SK-N-SH (cell line): Measurements from ENCODE around the gene BID. TPM values are rescaled to one million over a fixed set of nuclear protein-coding genes. Genes with fewer than 3 reads are reported as not detected.

Experiments used
- CTCF ChIA-PET: fragments of 300-600, 350-600 bp; formaldehyde crosslinking; extraction: SDS; loops from one replicate; lab custom pipeline; 2021; lab: Yijun Ruan, JAX
- POLR2A ChIA-PET: fragments of 350-600 bp; sonication (Branson Sonifier 250); formaldehyde crosslinking; extraction: SDS; loops from one replicate; lab custom pipeline; 2020; ENCODE audit warnings: antibody characterized with exemption, inconsistent platforms; lab: Yijun Ruan, JAX
- DNase-seq: peaks from one replicate; pipeline ENCODE4 v3.0.0; 2012
- H2AFZ ChIP-seq: fragments of 200-600 bp; sonication (generic); 2 replicates; pipeline ENCODE4 v1.8.1; 2016; ENCODE audit warnings: antibody characterized with exemption, mild to moderate bottlenecking, low read depth
- H3F3A ChIP-seq: fragments of 200-600 bp; sonication (generic); replicated peaks from 2 replicates; pipeline ENCODE3; 2016; ENCODE audit warnings: antibody characterized with exemption, mild to moderate bottlenecking; ENCODE audit not compliant: insufficient read depth
- H3K27ac ChIP-seq, 2 experiments: fragments of 200-500 bp in 1 of 2; fragments of 200-600 bp in 1 of 2; sonication (Bioruptor generic) in 1 of 2; sonication (generic), shearing (Covaris generic) in 1 of 2; 2 replicates each; pipeline versions ENCODE4 v1.5.1 to v1.6.1; 2014 to 2016; ENCODE audit warnings: low read depth in 2 of 2, inconsistent platforms in 1 of 2, low read length in 1 of 2, mild to moderate bottlenecking in 1 of 2, mixed read lengths in 1 of 2
- H3K27me3 ChIP-seq: fragments of 200-600 bp; sonication (generic), shearing (Covaris generic); 2 replicates; pipeline ENCODE4 v1.6.1; 2016; ENCODE audit warnings: mixed run types; ENCODE audit not compliant: insufficient read depth
- H3K36me3 ChIP-seq, 2 experiments: fragments of 200-500 bp in 1 of 2; fragments of 200-600 bp in 1 of 2; sonication (Bioruptor generic) in 1 of 2; sonication (generic) in 1 of 2; replicated peaks in 1 of 2; 2 replicates each; pipeline versions ENCODE3 to v1.5.1; 2014 to 2016; ENCODE audit warnings: low read length in 1 of 2, mild to moderate bottlenecking in 1 of 2; ENCODE audit not compliant: insufficient read depth in 2 of 2, control insufficient read depth in 1 of 2
- H3K4me1 ChIP-seq, 2 experiments: fragments of 200-500 bp in 1 of 2; fragments of 200-600 bp in 1 of 2; sonication (Bioruptor generic) in 1 of 2; sonication (generic), shearing (Covaris generic) in 1 of 2; 2 replicates each; pipeline versions ENCODE4 v1.5.1 to v1.6.1; 2014 to 2016; ENCODE audit warnings: low read depth in 1 of 2, low read length in 1 of 2, mixed run types in 1 of 2; ENCODE audit not compliant: insufficient read depth in 2 of 2, control insufficient read depth in 1 of 2
- H3K4me2 ChIP-seq: fragments of 200-600 bp; sonication (generic), shearing (Covaris generic); 2 replicates; pipeline ENCODE4 v1.6.1; 2017; ENCODE audit warnings: mixed run types
- H3K4me3 ChIP-seq, 2 experiments: fragments of 200-500 bp in 1 of 2; fragments of 200-600 bp in 1 of 2; sonication (Bioruptor generic) in 1 of 2; sonication (generic), shearing (Covaris generic) in 1 of 2; 2 replicates each; pipeline versions ENCODE4 v1.5.1 to v1.8.1; 2014 to 2016; ENCODE audit warnings: low read depth in 2 of 2, inconsistent platforms in 1 of 2, low read length in 1 of 2, mild to moderate bottlenecking in 1 of 2, mixed read lengths in 1 of 2, moderate library complexity in 1 of 2
- H3K79me2 ChIP-seq: fragments of 200-600 bp; sonication (generic); 2 replicates; pipeline ENCODE4 v1.8.1; 2017; ENCODE audit warnings: mild to moderate bottlenecking; ENCODE audit not compliant: insufficient read depth
- H3K9ac ChIP-seq: fragments of 200-600 bp; sonication (generic); 2 replicates; pipeline ENCODE4 v1.6.1; 2017; ENCODE audit warnings: mixed run types
- H3K9me2 ChIP-seq: fragments of 200-600 bp; sonication (generic); 2 replicates; pipeline ENCODE4 v1.6.1; 2017; ENCODE audit warnings: mixed run types
- H3K9me3 ChIP-seq: fragments of 200-600 bp; sonication (generic); 2 replicates; pipeline ENCODE4 v1.6.1; 2017; ENCODE audit warnings: mixed run types, mild to moderate bottlenecking, moderate library complexity
- H4K20me1 ChIP-seq: fragments of 200-600 bp; sonication (generic); 2 replicates; pipeline ENCODE4 v1.6.1; 2017; ENCODE audit warnings: mild to moderate bottlenecking, mixed run types; ENCODE audit not compliant: insufficient read depth
- CHD2 ChIP-seq: fragments of 150-350 bp; IDR thresholded peaks from 2 replicates; pipeline ENCODE4 v1.6.1; 2018; ENCODE audit warnings: low read length; ENCODE audit not compliant: partially characterized antibody
- CTCF ChIP-seq: fragments of 200-600 bp; sonication (generic); IDR thresholded peaks from 2 replicates; pipeline ENCODE4 v1.6.1; 2017; ENCODE audit warnings: antibody characterized with exemption, mild to moderate bottlenecking, moderate library complexity
- ELF1 ChIP-seq: IDR thresholded peaks from 2 replicates; pipeline ENCODE4 v1.4.0; 2012
- EP300 ChIP-seq, 2 experiments: IDR thresholded peaks; 2 replicates each; pipeline versions ENCODE4 v1.4.0 to v1.6.1; 2012; ENCODE audit warnings: borderline replicate concordance in 1 of 2, low read depth in 1 of 2, low read length in 1 of 2
- EZH2phosphoT487 ChIP-seq: fragments of 200-600 bp; sonication (generic); IDR thresholded peaks from 2 replicates; pipeline ENCODE4 v1.6.1; 2017; ENCODE audit warnings: low read depth, mixed run types, mild to moderate bottlenecking, antibody characterized with exemption, moderate library complexity, borderline replicate concordance
- FOXM1 ChIP-seq: IDR thresholded peaks from 2 replicates; pipeline ENCODE4 v1.4.0; 2012; ENCODE audit warnings: low read depth, mild to moderate bottlenecking
- IRF3 ChIP-seq: fragments of 150-350 bp; IDR thresholded peaks from 2 replicates; pipeline ENCODE4 v1.6.1; 2016; ENCODE audit warnings: mild to moderate bottlenecking, low read depth, low read length
- MAX ChIP-seq: IDR thresholded peaks from 2 replicates; pipeline ENCODE4 v1.4.0; 2012; ENCODE audit warnings: low read depth
- MXI1 ChIP-seq: IDR thresholded peaks from 2 replicates; pipeline ENCODE4 v1.6.1; 2012; ENCODE audit warnings: mild to moderate bottlenecking, low read depth, low read length, improper control_type of control experiment
- NFIC ChIP-seq: IDR thresholded peaks from 2 replicates; pipeline ENCODE4 v1.4.0; 2012; ENCODE audit warnings: borderline replicate concordance
- NRF1 ChIP-seq: IDR thresholded peaks from 2 replicates; pipeline ENCODE4 v1.6.1; 2012; ENCODE audit warnings: low read depth, mild to moderate bottlenecking, low read length
- PBX3 ChIP-seq: IDR thresholded peaks from 2 replicates; pipeline ENCODE4; 2012
- RCOR1 ChIP-seq: fragments of 150-350 bp; IDR thresholded peaks from 2 replicates; pipeline ENCODE4 v1.6.1; 2017; ENCODE audit warnings: antibody characterized with exemption, low read length
- RFX5 ChIP-seq: IDR thresholded peaks from 2 replicates; pipeline ENCODE4 v1.6.1; 2012; ENCODE audit warnings: mild to moderate bottlenecking, improper control_type of control experiment, low read length
- SIN3A ChIP-seq: IDR thresholded peaks from 2 replicates; pipeline ENCODE4 v1.6.1; 2012; ENCODE audit warnings: low read depth, mild to moderate bottlenecking, low read length, moderate library complexity, borderline replicate concordance
- TCF12 ChIP-seq: IDR thresholded peaks from 2 replicates; pipeline ENCODE4 v1.4.0; 2012
- USF1 ChIP-seq: IDR thresholded peaks from 2 replicates; pipeline ENCODE4 v1.4.0; 2012; ENCODE audit warnings: low read depth, borderline replicate concordance
- ZBTB33 ChIP-seq: IDR thresholded peaks from 2 replicates; pipeline ENCODE4 v1.4.0; 2012; ENCODE audit warnings: low read depth, borderline replicate concordance
- WGBS: methylation state at CpG from one replicate; pipeline ENCODE4 v1.1.6; 2017; ENCODE audit warnings: low lambda C conversion rate; 5-methylcytosine and 5-hydroxymethylcytosine counted together
- polyA plus RNA-seq, 3 experiments: library from polyadenylated mRNA; depleted of rRNA; stranded (reverse); fragments of >200 nt; gene quantifications; 2 replicates each; pipeline ENCODE4 v1.2.3, GENCODE V29; 2012

The BID gene
- polyA plus RNA-seq, 1 of the 3 experiments (the other 2 are of a cell fraction): 139 TPM

GRCh38 chr22:17744430-17744829, 29.8 kb downstream of the BID start:
- Histone ChIP-seq H3K9me2 (no peaks in the 10 kb centered on the region), H3K4me1 (peaks cover 0 to 2% of the 10 kb centered on the region in 2 experiments; a peak in 1 of 4 replicates), H3F3A (no peaks in the 10 kb centered on the region), H3K27ac (no peak overlapping the region), H3K79me2 (no peaks in the 10 kb centered on the region), H3K4me3 (no peak overlapping the region), H3K36me3 (peaks cover 0 to 7% of the 10 kb centered on the region in 2 experiments)
- 87% methylated on average over 7 of the region's 7 CpGs for WGBS
- ChIA-PET CTCF (interaction anchor here (0.7 to 6.0 kb wide), 9 partner anchors 11 to 332 kb away, joined by 3 to 62 read pairs (median 6); partner anchors contain the start of genes BID and PEX26), POLR2A (interaction anchor here (1.0 kb wide), 1 partner anchor 28 kb away, joined by 5 read pairs; no protein-coding TSS in a partner anchor)
- no peak for DNase-seq
- no peak for TF ChIP-seq NFIC
- no peak for TF ChIP-seq TCF12
- TF ChIP-seq FOXM1: no peak
- no peak for TF ChIP-seq RFX5
- no peak for TF ChIP-seq ELF1
- TF ChIP-seq NRF1: no peak
- no peak for TF ChIP-seq USF1
- TF ChIP-seq RCOR1: no peak
- no peak for TF ChIP-seq EZH2phosphoT487
- TF ChIP-seq SIN3A: no peak
- no peak for TF ChIP-seq CHD2
- no peak for TF ChIP-seq MXI1
- no peak for TF ChIP-seq MAX
- TF ChIP-seq CTCF: no peak
- TF ChIP-seq EP300 (IDR thresholded peaks at IDR 0.05; ENCODE audit: borderline replicate concordance in 1 of 2, low read depth in 1 of 2, low read length in 1 of 2): no peak
- no peak for TF ChIP-seq PBX3
- TF ChIP-seq IRF3: no peak
- TF ChIP-seq ZBTB33: no peak
- TF ChIP-seq, all 33 proteins: peak for 0
- no peaks in the 10 kb centered on the region for H3K27me3 ChIP-seq
- H4K20me1 ChIP-seq: no peaks in the 10 kb centered on the region
- no peaks in the 10 kb centered on the region for H3K9me3 ChIP-seq
- no peak overlapping the region for H3K4me2 ChIP-seq
- H3K9ac ChIP-seq: no peak overlapping the region
- no peak overlapping the region for H2AFZ ChIP-seq
